Astrocyte of the spinal cord (primary cell): ENCODE measurements around the gene NFE2L1.
"Not testable (repeated sequence)": the region's sequence is repeated elsewhere in the genome, so short reads cannot be mapped to it uniquely, and the experiment has no call there.

ENCODE experiments used
- DNase-seq: peaks from one replicate; pipeline ENCODE4 v3.0.0; 2011; ENCODE audit warnings: low read depth, low spot score
- H3K4me3 ChIP-seq: 2 replicates; pipeline ENCODE4 v1.5.1; 2011; ENCODE audit warnings: low read depth, mild to moderate bottlenecking, low read length, moderate library complexity
- in situ Hi-C: cut with HindIII; loops from 2 replicates; pipeline ENCODE4 v1.10.0; 2017; ENCODE audit warnings: low sequenced_read_pairs
- TF ChIP-seq, protein P1 (sequence below): IDR thresholded peaks from 2 replicates; pipeline ENCODE4 v1.5.1; 2012; ENCODE audit warnings: low read depth, mild to moderate bottlenecking, low read length, inconsistent platforms

NFE2L1 gene

DNA sequence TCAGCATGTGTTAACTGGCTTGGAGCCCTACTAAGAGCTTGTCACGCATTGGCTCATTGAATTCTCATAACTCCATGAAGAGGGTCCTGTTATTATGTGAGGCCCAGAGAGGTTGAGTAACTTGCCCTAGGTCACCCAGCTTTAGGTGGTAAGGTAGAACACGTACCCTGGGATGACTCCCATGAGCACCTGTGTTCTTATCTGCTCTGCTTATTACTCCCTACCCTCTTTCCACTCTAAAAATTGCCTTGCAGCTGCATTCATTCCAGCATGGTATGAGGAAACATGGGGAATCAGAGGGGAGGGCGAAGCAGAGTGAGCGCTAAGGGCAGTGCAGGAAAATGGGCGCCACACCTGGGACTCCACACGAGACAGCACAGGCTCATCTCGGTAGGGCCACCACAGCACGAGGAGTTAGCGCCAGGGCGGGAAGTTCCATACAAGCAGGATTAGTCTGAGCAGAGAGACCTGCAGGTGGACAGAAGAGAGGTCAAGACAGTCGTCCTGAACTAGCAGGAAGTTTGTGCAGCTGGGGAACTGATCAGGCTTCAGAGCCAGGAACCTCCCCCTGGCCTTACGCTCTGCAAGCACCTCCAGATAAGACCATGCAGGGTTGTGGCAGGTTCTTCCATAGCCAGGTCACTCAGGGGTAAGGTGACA lies 20.7 kb upstream of the NFE2L1 start:
- in situ Hi-C loops = no loop called here
- H3K4me3 ChIP-seq = no peak overlapping the region
- DNase-seq = no peak
- TF ChIP-seq, protein P1, sequence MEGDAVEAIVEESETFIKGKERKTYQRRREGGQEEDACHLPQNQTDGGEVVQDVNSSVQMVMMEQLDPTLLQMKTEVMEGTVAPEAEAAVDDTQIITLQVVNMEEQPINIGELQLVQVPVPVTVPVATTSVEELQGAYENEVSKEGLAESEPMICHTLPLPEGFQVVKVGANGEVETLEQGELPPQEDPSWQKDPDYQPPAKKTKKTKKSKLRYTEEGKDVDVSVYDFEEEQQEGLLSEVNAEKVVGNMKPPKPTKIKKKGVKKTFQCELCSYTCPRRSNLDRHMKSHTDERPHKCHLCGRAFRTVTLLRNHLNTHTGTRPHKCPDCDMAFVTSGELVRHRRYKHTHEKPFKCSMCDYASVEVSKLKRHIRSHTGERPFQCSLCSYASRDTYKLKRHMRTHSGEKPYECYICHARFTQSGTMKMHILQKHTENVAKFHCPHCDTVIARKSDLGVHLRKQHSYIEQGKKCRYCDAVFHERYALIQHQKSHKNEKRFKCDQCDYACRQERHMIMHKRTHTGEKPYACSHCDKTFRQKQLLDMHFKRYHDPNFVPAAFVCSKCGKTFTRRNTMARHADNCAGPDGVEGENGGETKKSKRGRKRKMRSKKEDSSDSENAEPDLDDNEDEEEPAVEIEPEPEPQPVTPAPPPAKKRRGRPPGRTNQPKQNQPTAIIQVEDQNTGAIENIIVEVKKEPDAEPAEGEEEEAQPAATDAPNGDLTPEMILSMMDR = no peak

DNA sequence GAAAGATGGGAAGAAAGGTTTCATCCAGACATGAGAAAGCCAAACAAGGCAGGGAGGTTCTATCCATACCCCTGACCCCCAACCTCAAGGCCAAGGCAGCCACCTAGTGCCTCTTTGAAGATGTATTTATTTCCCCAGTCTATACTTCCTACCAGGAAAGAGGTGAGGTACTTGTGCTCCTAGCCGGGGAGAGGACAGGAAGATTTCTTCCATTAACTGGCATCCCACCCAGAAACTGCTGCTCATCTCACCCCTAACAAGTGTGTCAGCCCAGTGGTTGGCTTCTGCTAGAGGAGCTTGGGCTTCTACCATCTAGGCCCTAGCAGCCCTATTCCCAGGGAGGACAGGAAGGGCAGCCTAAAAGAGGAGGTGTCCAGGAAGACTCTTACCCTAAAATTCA lies 19.4 kb upstream of the NFE2L1 start:
- in situ Hi-C loops = no loop called here
- TF ChIP-seq, protein P1 = no peak
- no peak overlapping the region for H3K4me3 ChIP-seq

DNA sequence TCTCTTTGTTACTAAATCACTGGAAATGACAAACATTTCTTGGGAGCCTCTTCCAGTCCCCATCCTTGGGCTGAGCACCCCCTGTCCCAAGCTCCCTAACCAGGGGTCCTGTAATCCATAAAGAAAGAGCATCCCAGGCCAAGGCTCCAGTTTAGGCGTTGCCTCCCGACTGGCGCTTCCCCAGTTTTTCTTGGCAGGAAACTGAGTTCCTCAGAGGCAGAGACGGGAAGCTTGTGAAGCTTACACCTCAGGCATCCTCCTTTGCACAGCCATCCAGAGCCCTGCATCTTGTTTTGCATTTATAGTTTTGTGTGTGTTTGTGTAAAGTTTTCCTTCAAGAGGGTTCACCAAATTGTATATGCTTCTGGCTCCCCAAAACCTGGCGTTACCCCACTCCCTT lies 17.6 kb upstream of the NFE2L1 start:
- no peak overlapping the region for H3K4me3 ChIP-seq
- DNase-seq = peak; percentile 55
- in situ Hi-C loops = no loop called here
- TF ChIP-seq, protein P1 = no peak

More for the DNA sequence above, 19.4 kb upstream of the NFE2L1 start:
- DNase-seq = no peak

DNA sequence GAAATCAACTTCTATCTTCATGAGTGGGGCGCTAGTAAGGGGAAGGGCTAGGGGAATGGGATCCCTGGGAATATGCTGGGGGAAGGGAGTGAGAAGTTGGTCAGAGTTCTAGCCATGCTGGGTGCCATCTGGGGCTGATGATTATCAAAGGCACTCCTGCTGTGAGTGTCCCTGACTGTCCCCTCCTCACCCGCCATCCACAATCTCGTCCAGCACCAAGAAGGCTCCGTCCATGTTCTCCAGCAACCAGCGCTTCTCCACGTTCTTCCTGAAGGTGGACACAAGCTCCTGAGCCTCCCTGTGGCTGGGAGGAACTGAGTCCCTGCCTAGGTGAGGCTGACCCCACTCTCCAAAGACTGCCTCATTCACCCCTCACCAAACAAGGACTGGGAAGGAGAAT lies 16.2 kb upstream of the NFE2L1 start:
- DNase-seq = no peak
- no peak overlapping the region for H3K4me3 ChIP-seq
- in situ Hi-C loops = no loop called here
- TF ChIP-seq, protein P1 = no peak

DNA sequence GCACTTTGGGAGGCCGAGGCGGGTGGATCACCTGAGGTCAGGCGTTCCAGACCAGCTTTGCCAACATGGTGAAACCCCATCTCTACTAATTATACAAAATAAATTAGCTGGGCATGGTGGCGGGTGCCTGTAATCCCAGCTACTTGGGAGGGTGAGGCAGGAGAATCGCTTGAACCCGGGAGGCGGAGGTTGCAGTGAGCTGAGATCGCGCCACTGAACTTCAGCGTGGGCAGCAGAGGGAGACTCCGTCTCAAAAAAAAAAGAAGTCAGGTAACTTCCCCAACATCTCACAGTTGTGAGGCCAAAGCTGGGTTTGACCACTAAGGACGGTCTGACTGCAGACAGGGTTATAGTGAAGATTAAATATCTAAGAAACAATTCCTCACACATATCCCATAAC lies 13.4 kb upstream of the NFE2L1 start:
- H3K4me3 ChIP-seq, in situ Hi-C loops, DNase-seq: not testable (repeated sequence)

DNA sequence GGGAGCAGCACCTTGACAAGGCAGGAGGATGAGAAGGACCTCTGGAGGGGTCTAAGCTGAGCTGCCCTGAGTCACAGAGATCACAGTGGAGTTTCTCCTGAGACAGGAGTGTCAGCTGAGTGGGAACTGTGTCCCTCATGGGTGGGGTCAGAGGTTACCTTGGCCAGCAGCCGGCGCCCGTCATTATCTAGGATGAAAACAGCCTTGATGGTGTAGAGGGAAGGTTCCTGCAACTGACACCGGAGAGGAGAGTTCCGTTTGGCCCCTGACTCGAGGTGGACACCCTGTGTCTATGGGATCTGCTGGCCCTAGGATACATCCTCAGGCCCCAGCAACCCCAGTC lies 11.5 kb upstream of the NFE2L1 start:
- in situ Hi-C loops = no loop called here
- no peak for DNase-seq
- TF ChIP-seq, protein P1 = no peak
- peak overlapping the region; percentile 62 for H3K4me3 ChIP-seq

DNA sequence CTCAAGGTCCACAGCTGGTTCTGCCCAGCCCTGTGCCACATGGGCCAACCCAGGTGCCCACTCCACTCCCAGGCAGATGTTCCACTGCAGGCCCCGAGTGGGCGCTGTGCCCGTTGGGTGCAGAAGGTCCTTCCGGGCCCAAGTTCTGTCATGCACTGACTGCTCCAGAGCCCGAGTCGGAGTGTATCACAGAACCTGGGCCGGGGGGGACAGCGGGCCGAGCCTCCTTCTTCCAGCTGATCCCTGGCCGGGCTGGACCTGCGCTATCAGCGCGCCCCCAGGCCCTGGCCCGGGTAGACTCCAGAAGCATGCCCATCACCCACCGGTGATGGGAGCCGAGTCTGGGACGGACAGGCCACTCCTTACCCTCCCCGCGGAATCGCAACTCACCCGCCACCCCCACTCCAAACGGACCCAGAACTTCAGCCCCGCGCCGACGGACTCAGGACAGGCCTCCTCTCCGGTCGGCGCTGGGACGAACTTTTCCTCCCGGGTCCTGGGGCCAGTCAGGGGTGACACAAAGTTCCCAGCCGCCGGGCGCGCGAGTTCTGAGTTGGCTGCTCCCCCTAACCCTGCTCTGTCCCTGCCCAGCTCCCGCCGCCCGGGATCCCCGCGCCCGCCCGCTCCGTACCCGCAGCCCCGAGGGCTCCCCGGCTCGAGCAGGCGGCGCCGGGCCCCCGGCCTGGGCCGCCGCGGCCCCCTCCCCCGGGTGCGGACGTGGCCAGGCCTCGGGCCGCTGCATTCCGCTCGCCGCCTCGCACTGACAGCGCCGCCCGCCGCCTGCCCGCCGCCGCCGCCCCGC lies 10.9 kb upstream of the NFE2L1 start, which contains the start of gene COPZ2:
Gene COPZ2, minus strand, starts transcription at position 762 of the 802 bp plus-strand sequence. Its CDS starts 20 bp downstream, at position 742.
- H3K4me3 ChIP-seq = peak within 1 kb of the TSS; percentile 62
- in situ Hi-C loops = no loop called here
- DNase-seq = peak; percentile 47
- TF ChIP-seq, protein P1 = peak; percentile 67
